SU-DHL-6 (cell line): ENCODE data around the gene SMAD3.

ENCODE experiments used
- CTCF ChIP-seq: fragments of 200-600 bp; sonication (generic); IDR thresholded peaks from one replicate; pipeline ENCODE4 v1.5.1; 2017; ENCODE audit warnings: antibody characterized with exemption, mild to moderate bottlenecking, low read length, moderate library complexity; ENCODE audit not compliant: insufficient read depth, poor library complexity, severe bottlenecking
- EZH2phosphoT487 ChIP-seq: fragments of 200-600 bp; sonication (generic), shearing (Covaris generic); conservative IDR thresholded peaks from 2 replicates; pipeline ENCODE4 v1.6.1; 2018; ENCODE audit warnings: mild to moderate bottlenecking, antibody characterized with exemption, low read length, moderate library complexity, mixed read lengths

- TF ChIP-seq CTCF: no peak
- no peak for TF ChIP-seq EZH2phosphoT487
Observed at GRCh38 chr15:67181221-67181639, 115.8 kb downstream of the SMAD3 start.
